Activated CD4-positive, alpha-beta memory T cell treated with anti-CD3 and anti-CD28 coated beads for 36 hours (primary cell): Measurements from ENCODE around the gene SDK1. TPM values are rescaled to one million over a fixed set of nuclear protein-coding genes. Genes with fewer than 3 reads are reported as not detected.
"Not testable (repeated sequence)": the region's sequence is repeated elsewhere in the genome, so short reads cannot be mapped to it uniquely, and the experiment has no call there.

Experiments used
- CTCF ChIA-PET: fragments of 350-600 bp; sonication (Branson Sonifier 250); formaldehyde crosslinking; loops from one replicate; lab custom pipeline; 2021; ENCODE audit warnings: antibody characterized with exemption, inconsistent platforms; lab: Charles Lee
- POLR2A ChIA-PET: fragments of 350-600 bp; sonication (Branson Sonifier 250); formaldehyde crosslinking; loops from one replicate; lab custom pipeline; 2021; ENCODE audit warnings: antibody characterized with exemption; lab: Charles Lee
- DNase-seq: peaks from one replicate; pipeline ENCODE4 v3.0.0-alpha.2; 2020
- H3K27ac Mint-ChIP-seq: one replicate; pipeline ENCODE4 v1.8.0; 2021; ENCODE audit warnings: mixed read lengths
- H3K27me3 Mint-ChIP-seq: one replicate; pipeline ENCODE4 v1.8.0; 2021; ENCODE audit warnings: mixed read lengths
- H3K36me3 Mint-ChIP-seq: one replicate; pipeline ENCODE4 v1.8.0; 2021; ENCODE audit warnings: mixed read lengths
- H3K4me1 Mint-ChIP-seq: one replicate; pipeline ENCODE4 v1.8.0; 2021; ENCODE audit warnings: low read depth, mixed read lengths
- H3K4me3 Mint-ChIP-seq: one replicate; pipeline ENCODE4 v1.8.0; 2021; ENCODE audit warnings: mild to moderate bottlenecking, mixed read lengths
- H3K9me3 Mint-ChIP-seq: one replicate; pipeline ENCODE4 v1.8.0; 2021; ENCODE audit warnings: mixed read lengths
- intact Hi-C: fragments of 100-400 bp; cut with micrococcal nuclease; formaldehyde crosslinking; loops from one replicate; pipeline ENCODE4 v1.15.1; 2023
- total RNA-seq, 2 experiments: library from RNA; stranded (reverse); gene quantifications; one replicate each; pipeline ENCODE4 v1.2.3, GENCODE V29; 2021

Gene SDK1
- total RNA-seq, 2 experiments from 2014 or later = 0.14 to 0.24 TPM

DNA sequence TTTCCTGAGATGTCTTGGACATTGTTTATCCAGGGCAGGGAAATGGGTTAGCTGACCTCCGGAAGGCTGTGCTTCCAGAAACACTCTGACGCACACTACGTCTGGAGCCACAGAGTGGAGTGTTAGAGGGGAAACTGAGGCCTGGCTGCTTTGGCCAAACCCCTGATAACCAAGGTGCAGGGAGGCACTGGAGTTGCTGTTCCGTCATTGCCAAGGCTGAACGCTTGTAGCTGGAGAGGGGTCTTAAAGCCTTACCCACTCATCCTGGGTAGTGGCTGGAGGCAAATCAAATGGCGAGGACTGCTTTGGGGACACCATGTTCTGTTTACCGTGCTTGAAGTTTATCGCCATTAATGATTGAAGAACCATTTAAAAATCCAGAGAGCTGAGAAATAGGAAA lies 776.9 kb downstream of the SDK1 start:
- intact Hi-C loops = no loop called here
- Mint-ChIP-seq H3K4me1 (no peaks in the 10 kb centered on the region), H3K9me3 (no peaks in the 10 kb centered on the region), H3K27ac (no peak overlapping the region), H3K36me3 (no peaks in the 10 kb centered on the region), H3K27me3 (peaks cover 2% of the 10 kb centered on the region), H3K4me3 (no peak overlapping the region)
- CTCF ChIA-PET = no interaction called here
- POLR2A ChIA-PET = no interaction called here
- no peak for DNase-seq

DNA sequence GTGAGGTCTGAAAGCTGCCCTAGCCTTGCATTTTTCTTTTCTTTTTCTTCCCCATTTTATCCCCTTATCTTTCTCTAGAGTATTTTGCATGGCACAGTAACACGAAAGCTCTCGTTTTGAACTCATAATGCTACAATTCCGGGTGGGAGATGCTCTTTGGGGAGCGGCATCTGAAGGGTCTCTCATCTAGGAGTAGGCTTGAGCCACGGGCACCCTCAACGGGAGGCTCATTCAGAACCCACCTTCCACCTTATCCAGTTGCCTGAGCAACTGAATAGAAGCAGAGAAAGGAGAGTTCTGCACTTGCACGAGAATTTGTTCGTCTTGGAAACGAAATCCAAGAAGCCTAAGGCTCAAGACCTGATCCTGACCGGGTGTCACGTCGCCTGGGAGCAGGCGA lies 777.5 kb downstream of the SDK1 start:
- ChIA-PET CTCF (no interaction called here), POLR2A (no interaction called here)
- Mint-ChIP-seq H3K4me1 (no peaks in the 10 kb centered on the region), H3K27ac (no peak overlapping the region), H3K27me3 (peaks cover 2% of the 10 kb centered on the region), H3K9me3 (no peaks in the 10 kb centered on the region), H3K4me3 (no peak overlapping the region), H3K36me3 (no peaks in the 10 kb centered on the region)
- intact Hi-C loops = no loop called here
- DNase-seq = no peak

DNA sequence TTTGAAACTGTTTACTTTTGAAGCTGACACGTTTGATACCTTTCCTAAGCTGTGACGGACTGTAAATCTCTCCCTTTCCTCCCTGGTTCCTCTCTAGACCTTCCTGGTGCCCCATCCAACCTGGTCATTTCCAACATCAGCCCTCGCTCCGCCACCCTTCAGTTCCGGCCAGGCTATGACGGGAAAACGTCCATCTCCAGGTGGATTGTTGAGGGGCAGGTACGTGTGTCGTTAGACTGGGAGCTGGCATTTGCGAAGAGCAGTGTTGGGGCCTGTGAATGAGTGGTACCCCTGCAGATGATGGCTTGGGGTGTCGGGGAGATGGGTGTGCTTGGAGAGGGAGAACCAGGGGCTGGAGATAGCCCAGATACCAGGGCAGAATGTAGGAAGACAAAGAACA lies 778.3 kb downstream of the SDK1 start:
- POLR2A ChIA-PET = no interaction called here

DNA sequence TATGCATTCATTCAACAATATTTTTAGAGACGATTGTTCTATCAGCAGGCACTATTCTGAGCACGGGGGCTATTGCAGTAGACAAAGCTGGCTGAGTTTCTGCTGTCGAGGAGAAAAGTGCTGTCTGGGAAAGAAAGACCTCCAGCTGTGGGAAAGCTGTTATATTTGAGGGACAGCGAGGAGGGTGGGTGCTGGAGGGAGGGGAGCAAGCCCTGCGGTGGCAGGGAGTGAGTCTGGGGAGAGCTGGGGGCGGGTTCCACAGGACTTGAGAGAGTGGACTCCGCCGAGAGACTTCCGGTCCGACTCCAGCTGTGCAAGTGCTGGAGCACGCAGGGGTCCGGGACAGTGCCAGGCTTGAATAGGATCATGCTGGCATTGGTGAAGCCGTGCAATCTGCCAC lies 778.9 kb downstream of the SDK1 start:
- intact Hi-C loops = no loop called here
- Mint-ChIP-seq H3K36me3 (no peaks in the 10 kb centered on the region), H3K27ac (no peak overlapping the region), H3K4me3 (no peak overlapping the region), H3K9me3 (no peaks in the 10 kb centered on the region), H3K4me1 (no peaks in the 10 kb centered on the region), H3K27me3 (peaks cover 2% of the 10 kb centered on the region)
- DNase-seq = no peak
- ChIA-PET POLR2A (no interaction called here), CTCF (no interaction called here)

More for the DNA sequence above, 778.3 kb downstream of the SDK1 start:
- Mint-ChIP-seq H3K9me3 (no peaks in the 10 kb centered on the region), H3K36me3 (no peaks in the 10 kb centered on the region), H3K27ac (no peak overlapping the region), H3K4me1 (no peaks in the 10 kb centered on the region), H3K4me3 (no peak overlapping the region), H3K27me3 (peaks cover 2% of the 10 kb centered on the region)
- DNase-seq = no peak
- CTCF ChIA-PET = no interaction called here
- intact Hi-C loops = no loop called here

DNA sequence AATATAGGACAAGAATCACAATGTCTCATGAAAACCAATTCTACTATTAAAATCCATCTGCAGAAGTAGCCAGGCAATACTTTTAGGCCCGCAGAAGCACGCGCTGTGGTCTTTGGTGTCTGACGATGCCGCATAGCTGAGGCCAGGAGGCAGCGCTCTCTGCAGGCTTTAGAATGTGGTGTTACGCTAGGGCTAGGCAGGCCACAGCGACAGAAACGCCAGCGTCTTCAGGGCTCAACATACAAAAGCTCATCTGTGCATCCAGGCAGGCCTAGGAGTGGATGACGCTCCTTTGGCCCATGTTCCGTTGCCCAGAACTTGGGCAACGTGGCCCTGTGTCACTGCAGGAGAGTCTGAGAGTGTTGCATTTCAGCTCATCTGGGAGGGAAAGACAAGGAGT lies 779.9 kb downstream of the SDK1 start:
- Mint-ChIP-seq H3K27ac (no peak overlapping the region), H3K4me3 (no peak overlapping the region), H3K9me3 (no peaks in the 10 kb centered on the region), H3K27me3 (peaks cover 2% of the 10 kb centered on the region), H3K36me3 (no peaks in the 10 kb centered on the region), H3K4me1 (no peaks in the 10 kb centered on the region)
- ChIA-PET CTCF (no interaction called here), POLR2A (no interaction called here)
- intact Hi-C loops = no loop called here
- no peak for DNase-seq

DNA sequence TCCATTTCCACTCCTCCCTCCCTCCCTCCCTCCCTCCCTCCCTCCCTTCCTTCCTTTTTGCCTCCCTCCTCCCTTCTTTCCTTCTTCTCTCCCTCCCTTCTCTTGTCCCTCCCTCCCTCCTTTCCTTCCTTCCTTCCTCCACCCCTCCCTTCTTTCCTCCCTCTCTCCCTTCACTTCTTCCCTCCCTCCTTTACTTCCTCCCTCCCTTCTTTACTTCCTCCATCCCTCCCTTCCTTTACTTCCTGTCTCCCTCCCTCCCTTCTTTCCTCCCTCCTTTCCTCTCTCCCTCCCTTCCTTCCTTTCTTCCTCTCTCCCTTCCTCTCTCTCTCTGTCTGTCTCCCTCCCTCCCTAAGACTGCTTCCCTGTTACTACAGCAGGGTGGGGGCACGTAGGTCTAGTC lies 782.5 kb downstream of the SDK1 start:
- H3K27ac Mint-ChIP-seq = no peak overlapping the region
- H3K4me3 Mint-ChIP-seq = no peak overlapping the region
- CTCF ChIA-PET = no interaction called here

DNA sequence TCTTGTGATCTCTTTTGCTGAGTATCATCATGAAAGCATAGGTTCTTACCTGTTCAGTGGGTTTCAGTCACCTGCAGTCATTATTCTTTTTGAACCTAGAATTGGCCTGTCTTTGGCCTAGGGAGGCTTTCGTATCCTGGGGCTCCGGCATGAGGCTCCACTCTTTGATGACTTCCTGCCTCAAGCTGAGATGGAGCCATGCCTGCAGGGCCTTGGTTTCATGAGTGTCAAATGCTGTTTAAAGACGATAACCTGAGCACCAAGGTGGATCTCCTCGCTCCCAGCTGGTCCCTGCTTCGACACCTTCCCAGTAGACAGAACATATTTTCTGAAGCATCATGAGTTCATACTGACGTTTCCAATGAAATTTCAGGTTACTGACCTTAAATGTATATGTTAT lies 783.2 kb downstream of the SDK1 start:
- H3K4me3 Mint-ChIP-seq = no peak overlapping the region
- no peaks in the 10 kb centered on the region for H3K36me3 Mint-ChIP-seq
- no peaks in the 10 kb centered on the region for H3K4me1 Mint-ChIP-seq
- peaks cover 2% of the 10 kb centered on the region for H3K27me3 Mint-ChIP-seq
- intact Hi-C loops = no loop called here
- no peak for DNase-seq
- H3K9me3 Mint-ChIP-seq = no peaks in the 10 kb centered on the region
- H3K27ac Mint-ChIP-seq = no peak overlapping the region
- CTCF ChIA-PET = no interaction called here
- POLR2A ChIA-PET = no interaction called here

More for the DNA sequence above, 782.5 kb downstream of the SDK1 start:
- intact Hi-C loops = no loop called here
- POLR2A ChIA-PET = no interaction called here
- Mint-ChIP-seq H3K36me3 (no peaks in the 10 kb centered on the region), H3K27me3 (peaks cover 2% of the 10 kb centered on the region), H3K9me3 (no peaks in the 10 kb centered on the region), H3K4me1 (no peaks in the 10 kb centered on the region)
- no peak for DNase-seq

DNA sequence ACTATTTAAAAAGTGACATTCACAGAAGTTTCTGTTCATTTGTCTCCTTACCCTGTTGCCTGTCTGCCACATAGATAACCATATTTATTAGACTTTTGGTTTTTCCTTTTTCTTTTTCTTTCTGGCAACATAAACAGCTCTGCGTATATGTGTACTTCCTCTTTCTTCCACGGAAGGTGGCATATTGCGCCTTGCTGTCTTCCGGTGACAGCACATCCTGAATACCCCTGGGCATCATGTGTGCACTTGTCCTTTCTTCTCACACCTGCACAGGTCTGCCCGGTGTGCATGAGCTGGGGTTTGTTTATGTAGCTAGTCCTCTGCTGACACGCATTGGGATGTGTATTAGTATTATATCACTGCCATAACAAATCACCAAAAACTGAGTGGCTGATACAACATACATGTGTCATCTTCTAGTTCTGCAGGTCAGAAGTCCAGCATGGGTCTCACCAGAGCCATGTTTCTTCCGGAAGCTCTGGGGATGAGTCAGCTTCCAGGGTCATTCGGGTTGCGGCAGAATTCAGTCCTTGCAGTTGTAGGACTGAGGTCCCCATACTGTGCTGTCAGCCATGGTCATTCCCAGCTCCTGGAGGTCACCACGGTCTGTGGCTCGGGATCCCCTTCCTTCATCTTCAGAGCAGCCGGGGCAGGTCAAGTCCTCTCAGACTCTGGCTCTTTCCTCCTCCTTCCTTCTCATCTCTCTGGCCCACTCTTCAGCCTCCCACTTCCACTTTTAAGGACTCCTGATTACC lies 785.1 kb downstream of the SDK1 start:
- ChIA-PET CTCF (no interaction called here), POLR2A (no interaction called here)
- Mint-ChIP-seq H3K27me3 (no peaks in the 10 kb centered on the region), H3K4me1 (no peaks in the 10 kb centered on the region), H3K36me3 (no peaks in the 10 kb centered on the region), H3K27ac (no peak overlapping the region), H3K9me3 (no peaks in the 10 kb centered on the region), H3K4me3 (no peak overlapping the region)
- intact Hi-C loops = no loop called here
- DNase-seq = no peak

DNA sequence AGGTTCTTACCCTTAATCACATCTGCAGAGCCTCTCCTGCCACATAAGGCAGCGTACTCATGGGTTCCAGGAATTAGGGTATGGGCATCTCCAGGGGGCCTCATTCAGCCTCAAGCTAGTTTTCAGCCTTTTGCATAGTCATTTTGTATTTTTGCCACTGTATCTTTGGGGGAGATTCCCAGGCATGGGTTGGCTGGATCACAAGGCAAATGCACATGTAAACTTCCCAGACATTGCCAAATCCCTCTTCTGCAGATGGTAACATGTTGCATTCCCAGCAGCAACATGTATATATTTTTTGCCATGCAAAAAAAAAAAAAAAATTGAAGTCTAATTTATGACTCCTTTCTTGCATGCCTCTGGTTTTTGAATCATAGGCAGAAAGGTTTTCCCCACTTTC lies 785.7 kb downstream of the SDK1 start:
- no peak for DNase-seq
- ChIA-PET POLR2A (no interaction called here), CTCF (no interaction called here)
- H3K27ac Mint-ChIP-seq = no peak overlapping the region
- peaks cover under 1% of the 10 kb centered on the region for H3K27me3 Mint-ChIP-seq
- no peaks in the 10 kb centered on the region for H3K36me3 Mint-ChIP-seq
- H3K9me3 Mint-ChIP-seq = no peaks in the 10 kb centered on the region
- intact Hi-C loops = no loop called here
- no peaks in the 10 kb centered on the region for H3K4me1 Mint-ChIP-seq
- H3K4me3 Mint-ChIP-seq = no peak overlapping the region

DNA sequence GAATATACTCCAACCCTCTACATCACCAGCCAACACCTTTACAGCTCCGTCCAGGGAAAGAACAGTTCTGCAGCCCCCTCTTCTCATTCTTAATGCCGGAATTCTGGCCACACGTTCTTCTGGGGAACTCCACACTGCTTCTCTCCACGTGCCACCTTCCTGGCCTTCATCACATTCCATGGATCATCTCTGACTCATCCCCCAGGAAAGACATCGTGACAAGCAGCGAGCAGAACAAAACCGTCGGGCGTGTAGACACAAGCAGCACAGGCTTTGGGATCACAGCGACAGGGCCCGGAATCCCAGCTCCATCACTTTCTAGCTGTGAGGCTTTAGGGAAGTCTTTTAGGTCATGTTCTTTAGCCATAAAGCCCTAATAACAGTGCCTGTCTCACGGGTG lies 790.7 kb downstream of the SDK1 start:
- no peak overlapping the region for H3K4me3 Mint-ChIP-seq
- H3K27ac Mint-ChIP-seq = no peak overlapping the region
- intact Hi-C loops = no loop called here
- H3K36me3 Mint-ChIP-seq = no peaks in the 10 kb centered on the region
- no peak for DNase-seq
- ChIA-PET CTCF (no interaction called here), POLR2A (no interaction called here)
- no peaks in the 10 kb centered on the region for H3K9me3 Mint-ChIP-seq
- no peaks in the 10 kb centered on the region for H3K4me1 Mint-ChIP-seq
- H3K27me3 Mint-ChIP-seq = peaks cover 6% of the 10 kb centered on the region

DNA sequence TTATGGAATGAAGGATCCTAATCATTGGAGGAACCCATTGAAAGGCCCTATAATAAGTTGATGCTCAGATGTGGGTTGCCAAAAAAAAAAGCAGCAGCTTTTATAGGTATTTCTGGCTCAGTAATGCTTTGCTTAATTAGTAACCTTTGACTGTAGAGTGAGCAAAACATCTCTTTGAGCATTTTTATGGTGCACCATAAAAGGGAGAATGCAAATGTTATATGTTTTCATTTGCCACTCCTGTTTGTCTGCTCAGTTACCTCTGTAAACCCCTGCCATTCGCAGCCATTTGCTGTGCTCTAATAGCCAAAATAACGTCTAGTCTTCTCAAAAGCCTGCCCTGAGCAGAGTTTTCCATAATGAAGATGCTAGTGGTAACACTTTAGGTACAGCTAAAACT lies 792.0 kb downstream of the SDK1 start:
- Mint-ChIP-seq H3K27ac (no peak overlapping the region), H3K36me3 (no peaks in the 10 kb centered on the region), H3K4me1 (no peaks in the 10 kb centered on the region), H3K9me3 (no peaks in the 10 kb centered on the region), H3K4me3 (no peak overlapping the region), H3K27me3 (peaks cover 7% of the 10 kb centered on the region)
- no peak for DNase-seq
- intact Hi-C loops = no loop called here
- CTCF ChIA-PET = interaction anchor here (0.6 kb wide), 1 partner anchor 186 kb away, joined by 3 read pairs; no protein-coding TSS in a partner anchor
- POLR2A ChIA-PET = no interaction called here

DNA sequence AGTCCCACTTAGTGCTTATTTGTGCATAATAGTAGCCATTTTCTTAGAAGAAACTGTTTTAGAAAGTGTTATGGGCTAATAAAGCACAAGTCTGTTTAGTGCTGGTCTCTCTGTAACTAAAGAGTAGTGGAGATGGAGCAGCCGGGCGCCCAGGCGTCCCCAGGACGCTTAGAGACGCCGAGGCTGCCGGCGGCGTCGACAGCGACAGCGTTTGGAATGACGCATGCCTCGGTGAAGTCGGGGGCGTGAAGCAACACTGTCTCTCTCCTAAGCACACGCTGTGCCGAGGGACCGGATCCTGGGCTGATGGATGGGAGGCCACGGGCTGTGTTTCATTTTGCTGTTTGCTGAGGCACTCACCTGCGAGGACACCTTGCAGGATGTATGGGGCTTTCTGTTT lies 792.4 kb downstream of the SDK1 start:
- H3K27ac Mint-ChIP-seq = no peak overlapping the region
- peaks cover 7% of the 10 kb centered on the region for H3K27me3 Mint-ChIP-seq
- CTCF ChIA-PET = interaction anchor here (0.6 kb wide), 1 partner anchor 187 kb away, joined by 3 read pairs; no protein-coding TSS in a partner anchor
- POLR2A ChIA-PET = no interaction called here
- intact Hi-C loops = no loop called here
- DNase-seq = no peak
- H3K36me3 Mint-ChIP-seq = no peaks in the 10 kb centered on the region
- no peaks in the 10 kb centered on the region for H3K9me3 Mint-ChIP-seq
- H3K4me1 Mint-ChIP-seq = no peaks in the 10 kb centered on the region
- H3K4me3 Mint-ChIP-seq = no peak overlapping the region

DNA sequence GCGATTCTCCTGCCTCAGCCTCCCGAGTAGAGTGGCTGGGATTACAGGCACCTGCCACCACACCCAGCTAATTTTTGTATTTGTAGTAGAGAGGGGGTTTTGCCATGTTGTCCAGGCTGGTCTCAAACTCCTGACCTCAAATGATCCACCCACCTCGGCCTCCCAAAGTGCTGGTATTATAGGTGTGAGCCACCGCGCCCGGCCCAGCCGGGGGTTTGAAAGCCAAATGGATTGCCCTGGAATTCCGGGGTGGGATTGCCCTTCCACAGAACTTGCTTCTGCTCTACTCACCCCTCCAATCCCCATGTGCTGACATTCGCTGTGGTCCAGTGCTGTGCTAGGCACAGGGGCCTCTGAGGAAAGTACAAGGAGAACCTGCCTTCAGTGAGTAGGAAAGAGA lies 793.1 kb downstream of the SDK1 start:
- H3K27ac Mint-ChIP-seq, DNase-seq, CTCF ChIA-PET, H3K36me3 Mint-ChIP-seq, POLR2A ChIA-PET, H3K4me3 Mint-ChIP-seq, intact Hi-C loops, H3K9me3 Mint-ChIP-seq, H3K4me1 Mint-ChIP-seq, H3K27me3 Mint-ChIP-seq: not testable (repeated sequence)
